K562 (cell line): ENCODE measurements around the gene SH3BP5. TPM values are rescaled to one million over a fixed set of nuclear protein-coding genes. Genes with fewer than 3 reads are reported as not detected.

ENCODE experiments used
- CBFA2T2 ChIP-seq: fragments of 450-650 bp; conservative IDR thresholded peaks from 2 replicates; pipeline ENCODE4 v1.6.1; 2017; ENCODE audit warnings: mild to moderate bottlenecking
- CC2D1A ChIP-seq: fragments of 450-650 bp; IDR thresholded peaks from 2 replicates; pipeline ENCODE4 v1.6.1; 2017; ENCODE audit warnings: mild to moderate bottlenecking
- IFI16 ChIP-seq: fragments of 250-450 bp; sonication (Bioruptor Pico); IDR thresholded peaks from 2 replicates; pipeline ENCODE4 v2.1.2; 2022; ENCODE audit warnings: mild to moderate bottlenecking, inconsistent platforms
- KDM5B ChIP-seq: fragments of 200-600 bp; sonication (generic); IDR thresholded peaks from 2 replicates; pipeline ENCODE4 v1.6.1; 2012; ENCODE audit warnings: low read depth, mild to moderate bottlenecking, moderate library complexity, low read length, control low read depth, inconsistent platforms; ENCODE audit not compliant: insufficient replicate concordance
- LCOR ChIP-seq: sonication (generic); formaldehyde crosslinking; IDR thresholded peaks from 2 replicates; pipeline ENCODE4 v1.8.0; 2022; ENCODE audit warnings: mild to moderate bottlenecking, missing genetic modification reagents
- MEF2D ChIP-seq: conservative IDR thresholded peaks from 2 replicates; pipeline ENCODE4 v1.6.1; 2016; ENCODE audit warnings: low read depth, missing genetic modification characterization, missing compliant biosample characterization
- MITF ChIP-seq: IDR thresholded peaks from 2 replicates; pipeline ENCODE4 v1.6.1; 2014; ENCODE audit warnings: antibody characterized with exemption
- NR3C1 ChIP-seq: sonication (generic); formaldehyde crosslinking; IDR thresholded peaks from 2 replicates; pipeline ENCODE4 v1.8.1; 2022; ENCODE audit warnings: missing genetic modification reagents
- POLR2B ChIP-seq: fragments of 450-650 bp; IDR thresholded peaks from 2 replicates; pipeline ENCODE4 v1.6.1; 2018; ENCODE audit warnings: low read depth; ENCODE audit not compliant: partially characterized antibody
- SAFB2 ChIP-seq: fragments of 200-400 bp; formaldehyde crosslinking; IDR thresholded peaks from 2 replicates; pipeline ENCODE4 v1.6.1; 2018; ENCODE audit warnings: borderline replicate concordance, low read length, low read depth, moderate library complexity; ENCODE audit not compliant: severe bottlenecking
- SIN3B ChIP-seq: fragments of 450-650 bp; IDR thresholded peaks from 2 replicates; pipeline ENCODE4 v1.6.1; 2017; ENCODE audit warnings: low read depth, mild to moderate bottlenecking, moderate library complexity
- TEAD1 ChIP-seq, 2 experiments: fragments of 450-650 bp in 1 of 2; sonication (generic) in 1 of 2; formaldehyde crosslinking; IDR thresholded peaks; 2 replicates each; pipeline versions ENCODE4 v1.4.0 to v1.8.0; 2020 to 2022; ENCODE audit warnings: mild to moderate bottlenecking in 2 of 2, missing genetic modification reagents in 1 of 2
- WHSC1 ChIP-seq: IDR thresholded peaks from one replicate; pipeline ENCODE4 v1.6.1; 2012; ENCODE audit warnings: low read length, control low read depth, inconsistent platforms
- ZNF23 ChIP-seq: fragments of 250-450 bp; sonication (Bioruptor Pico); IDR thresholded peaks from 2 replicates; pipeline ENCODE4 v1.4.0; 2020; ENCODE audit warnings: mild to moderate bottlenecking
- ZNF263 ChIP-seq: sonication (generic); formaldehyde crosslinking; IDR thresholded peaks from 2 replicates; pipeline ENCODE4 v1.8.0; 2022; ENCODE audit warnings: mild to moderate bottlenecking, missing genetic modification reagents, borderline replicate concordance
- ZNF507 ChIP-seq: conservative IDR thresholded peaks from 2 replicates; pipeline ENCODE4 v1.6.1; 2017; ENCODE audit warnings: missing genetic modification characterization, missing compliant biosample characterization
- ZNF785 ChIP-seq: fragments of 250-450 bp; sonication (Bioruptor Pico); IDR thresholded peaks from 2 replicates; pipeline ENCODE4 v1.4.0; 2020; ENCODE audit warnings: mild to moderate bottlenecking
- polyA plus RNA-seq, 8 experiments: library from polyadenylated mRNA; depleted of rRNA in 4 of 8; stranded (reverse) in 5 of 8; unstranded in 3 of 8; fragments of >200 nt; fragmentation: Nextera tagmentation in 2 of 8; fragmentation: Illumina TruSeq in 1 of 8; extraction: Ambion mirVana in 2 of 8; extraction: Trizol in 1 of 8; gene quantifications; 2 replicates each; pipeline versions ENCODE4 v1.2.1 to v1.2.3, GENCODE V29; 2011 to 2014; ENCODE audit warnings: inconsistent platforms in 1 of 8, missing spikeins in 1 of 8
- total RNA-seq, 7 experiments: library from RNA; depleted of rRNA in 6 of 7; stranded (reverse); fragments of >200 nt in 6 of 7; fragmentation: Illumina TruSeq in 2 of 7; extraction: Trizol in 2 of 7; gene quantifications; 2 replicates each; pipeline versions ENCODE4 v1.2.1 to v1.2.3, GENCODE V29; 2011 to 2021; ENCODE audit warnings: low replicate concordance in 1 of 7
- TF ChIP-seq, protein P1 (sequence below): fragments of 250-450 bp; sonication (Bioruptor Pico); IDR thresholded peaks from 2 replicates; pipeline ENCODE4 v1.5.1; 2021; ENCODE audit warnings: mild to moderate bottlenecking

The SH3BP5 gene
- total and polyA plus RNA-seq, 9 of the 15 experiments (the other 6 are each of a cell fraction or from before 2014, with no cell fraction given) = 2.9 to 29.0 (median 14.9) TPM

DNA sequence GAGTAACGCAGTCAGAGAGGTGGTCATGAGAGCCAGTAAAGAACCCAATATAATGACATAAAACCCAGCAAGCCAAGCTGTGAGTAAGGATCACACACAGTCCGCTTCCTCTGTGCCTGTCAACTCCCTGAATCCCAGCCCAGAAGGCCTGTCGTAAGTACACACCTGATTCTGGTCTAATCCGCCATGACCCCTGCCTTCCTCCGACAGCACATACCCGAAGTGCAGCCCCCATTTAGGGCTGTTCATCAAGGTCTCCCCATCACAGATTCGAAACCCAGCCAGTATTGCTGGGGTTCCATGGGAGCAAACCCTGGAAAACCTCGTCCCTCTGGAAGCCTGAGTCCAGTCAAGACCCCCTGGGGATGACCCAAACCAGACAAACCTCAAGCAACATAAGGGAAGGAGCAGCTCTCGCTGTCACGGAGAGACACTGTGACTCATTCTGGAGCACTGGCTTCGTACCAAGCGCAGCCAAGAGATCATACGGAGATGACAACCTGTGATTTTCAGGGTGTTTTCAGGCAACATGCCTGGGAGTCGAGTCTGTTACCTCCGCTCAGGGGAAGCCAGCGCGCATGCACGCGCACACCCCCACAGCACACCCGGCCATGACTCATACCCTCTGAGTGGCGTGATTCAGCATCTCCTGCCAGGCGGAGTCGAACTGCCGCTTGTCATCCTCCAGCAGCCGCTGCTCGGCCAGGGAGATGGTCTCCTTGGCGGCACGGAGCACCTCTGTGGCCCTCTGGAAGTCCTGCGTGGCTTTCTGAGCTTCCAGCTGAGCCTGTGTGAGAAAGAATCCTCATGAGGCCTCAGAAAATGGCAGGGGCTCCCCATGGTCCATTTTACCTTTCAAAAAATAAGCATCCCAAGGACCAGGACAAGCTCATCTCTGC, 63.0 kb downstream of the SH3BP5 start (continued):
- TF ChIP-seq IFI16 (CRISPR knock-in tag) (0 out of 2 replicates have a peak, but pooled peaks have one; percentile 42), MITF (peak; percentile 88), CBFA2T2 (peak; percentile 67), SIN3B (no peak), LCOR (peak; percentile 83; the same call in 1 of the 2 replicates), POLR2B (peak; percentile 71), WHSC1 (no peak), NR3C1 (no peak), ZNF507 (tag) (no peak), KDM5B (peak; percentile 82), SAFB2 (no peak), MEF2D (tag) (0 out of 2 replicates have a peak, but pooled peaks have one; percentile 14), ZNF23 (CRISPR knock-in tag) (0 out of 2 replicates have a peak, but pooled peaks have one; percentile 14), ZNF263 (CRISPR knock-in tag) (peak; percentile 65; the same call in 1 of the 2 replicates), ZNF785 (CRISPR knock-in tag) (no peak), TEAD1 (CRISPR knock-in tag; IDR thresholded peaks at IDR 0.05) (peak; percentile 26 to 90; a peak in 3 of 4 replicates), CC2D1A (no peak)
- TF ChIP-seq, protein P1, sequence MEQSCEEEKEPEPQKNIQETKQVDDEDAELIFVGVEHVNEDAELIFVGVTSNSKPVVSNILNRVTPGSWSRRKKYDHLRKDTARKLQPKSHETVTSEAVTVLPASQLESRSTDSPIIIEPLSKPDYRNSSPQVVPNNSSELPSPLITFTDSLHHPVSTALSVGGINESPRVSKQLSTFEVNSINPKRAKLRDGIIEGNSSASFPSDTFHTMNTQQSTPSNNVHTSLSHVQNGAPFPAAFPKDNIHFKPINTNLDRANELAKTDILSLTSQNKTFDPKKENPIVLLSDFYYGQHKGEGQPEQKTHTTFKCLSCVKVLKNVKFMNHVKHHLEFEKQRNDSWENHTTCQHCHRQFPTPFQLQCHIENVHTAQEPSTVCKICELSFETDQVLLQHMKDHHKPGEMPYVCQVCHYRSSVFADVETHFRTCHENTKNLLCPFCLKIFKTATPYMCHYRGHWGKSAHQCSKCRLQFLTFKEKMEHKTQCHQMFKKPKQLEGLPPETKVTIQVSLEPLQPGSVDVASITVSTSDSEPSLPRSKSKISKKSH = no peak
